Loucy (cell line): ENCODE results near the gene LMTK3.

ENCODE experiments used
- H2AFZ ChIP-seq: fragments of 200-600 bp; sonication (generic); 2 replicates; pipeline ENCODE4 v1.6.0; 2016; ENCODE audit warnings: antibody characterized with exemption, mild to moderate bottlenecking, low read length, moderate library complexity
- H3F3A ChIP-seq: fragments of 200-600 bp; 2 replicates; pipeline ENCODE4 v1.6.0; 2016; ENCODE audit warnings: antibody characterized with exemption, low read depth, mild to moderate bottlenecking
- H3K27me3 ChIP-seq: fragments of 200-600 bp; sonication (generic); 2 replicates; pipeline ENCODE4 v1.6.1; 2014; ENCODE audit warnings: low read length, mild to moderate bottlenecking; ENCODE audit not compliant: insufficient read depth, poor library complexity, severe bottlenecking
- H3K36me3 ChIP-seq: fragments of 200-600 bp; sonication (generic); 2 replicates; pipeline ENCODE4 v1.6.1; 2016; ENCODE audit warnings: low read length; ENCODE audit not compliant: insufficient read depth
- H3K4me1 ChIP-seq: fragments of 200-600 bp; sonication (generic); 2 replicates; pipeline ENCODE4 v1.5.1; 2014; ENCODE audit warnings: low read length, mild to moderate bottlenecking; ENCODE audit not compliant: insufficient read depth, poor library complexity, severe bottlenecking
- H3K4me2 ChIP-seq: fragments of 200-600 bp; sonication (generic); 2 replicates; pipeline ENCODE4 v1.6.0; 2014; ENCODE audit warnings: antibody characterized with exemption, low read length, low read depth, mild to moderate bottlenecking; ENCODE audit not compliant: poor library complexity, severe bottlenecking
- H3K4me3 ChIP-seq: fragments of 200-600 bp; sonication (generic); 2 replicates; pipeline ENCODE4 v1.5.1; 2014; ENCODE audit warnings: low read length, mild to moderate bottlenecking, mixed read lengths; ENCODE audit not compliant: poor library complexity, severe bottlenecking
- H3K79me2 ChIP-seq: fragments of 200-600 bp; sonication (generic); 2 replicates; pipeline ENCODE4 v1.6.1; 2014; ENCODE audit warnings: low read length; ENCODE audit not compliant: insufficient read depth
- H3K9ac ChIP-seq: fragments of 200-600 bp; sonication (generic); 2 replicates; pipeline ENCODE4 v1.6.0; 2014; ENCODE audit warnings: mild to moderate bottlenecking, low read depth, low read length, moderate library complexity; ENCODE audit not compliant: poor library complexity, severe bottlenecking
- H3K9me2 ChIP-seq: fragments of 200-600 bp; sonication (generic); replicated peaks from 2 replicates; pipeline ENCODE4 v1.6.1; 2016; ENCODE audit warnings: low read depth, low read length, mixed read lengths
- H3K9me3 ChIP-seq: fragments of 200-600 bp; sonication (generic); 2 replicates; pipeline ENCODE4 v1.6.1; 2014; ENCODE audit warnings: mild to moderate bottlenecking, antibody characterized with exemption, low read length, low read depth; ENCODE audit not compliant: insufficient read depth
- H4K20me1 ChIP-seq: fragments of 200-600 bp; sonication (generic); 2 replicates; pipeline ENCODE4 v1.6.0; 2014; ENCODE audit warnings: antibody characterized with exemption, low read length, mild to moderate bottlenecking; ENCODE audit not compliant: insufficient read depth, poor library complexity, severe bottlenecking
- EZH2phosphoT487 ChIP-seq: fragments of 200-600 bp; IDR thresholded peaks from 2 replicates; pipeline ENCODE4 v1.6.1; 2018; ENCODE audit warnings: antibody characterized with exemption, mild to moderate bottlenecking, moderate library complexity, borderline replicate concordance
- TF ChIP-seq, protein P1 (sequence below): fragments of 200-600 bp; sonication (generic); conservative IDR thresholded peaks from 2 replicates; pipeline ENCODE4 v1.5.1; 2014; ENCODE audit warnings: mild to moderate bottlenecking, antibody characterized with exemption, low read length

The LMTK3 gene

DNA sequence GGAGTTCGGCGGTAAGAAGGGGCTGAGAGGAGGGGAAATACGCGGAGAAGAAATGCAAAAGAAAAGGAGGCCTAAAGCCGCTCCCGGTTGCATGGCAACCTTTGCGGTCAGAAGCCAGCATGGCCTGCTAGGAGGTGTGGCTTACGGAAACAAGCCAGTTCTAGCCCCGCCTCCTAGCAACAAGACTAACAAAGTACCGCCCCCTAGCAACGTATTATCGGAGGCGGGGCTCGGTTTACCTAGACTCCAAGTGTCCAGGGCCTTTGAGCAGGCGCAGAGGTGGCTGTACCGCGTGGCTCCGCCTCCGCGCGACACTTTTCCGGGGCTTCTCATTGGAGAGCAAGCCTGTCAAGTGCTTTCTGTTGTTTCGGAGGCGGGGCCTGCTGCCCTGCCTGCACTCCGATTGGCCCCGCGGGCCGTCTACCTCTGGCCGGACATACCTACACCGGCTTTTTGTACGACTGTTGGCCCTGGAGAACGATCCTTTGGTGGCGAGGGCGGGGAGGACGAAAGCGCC is 42.8 kb downstream of the LMTK3 start:
- H3K36me3 ChIP-seq = peaks cover 31% of the 10 kb centered on the region; the same call in 1 of the 2 replicates
- no peaks in the 10 kb centered on the region for H3K9me3 ChIP-seq
- H4K20me1 ChIP-seq = peaks cover 33% of the 10 kb centered on the region
- H3F3A ChIP-seq = no peaks in the 10 kb centered on the region
- H3K4me2 ChIP-seq = peak overlapping the region; percentile 70
- TF ChIP-seq, protein P1, sequence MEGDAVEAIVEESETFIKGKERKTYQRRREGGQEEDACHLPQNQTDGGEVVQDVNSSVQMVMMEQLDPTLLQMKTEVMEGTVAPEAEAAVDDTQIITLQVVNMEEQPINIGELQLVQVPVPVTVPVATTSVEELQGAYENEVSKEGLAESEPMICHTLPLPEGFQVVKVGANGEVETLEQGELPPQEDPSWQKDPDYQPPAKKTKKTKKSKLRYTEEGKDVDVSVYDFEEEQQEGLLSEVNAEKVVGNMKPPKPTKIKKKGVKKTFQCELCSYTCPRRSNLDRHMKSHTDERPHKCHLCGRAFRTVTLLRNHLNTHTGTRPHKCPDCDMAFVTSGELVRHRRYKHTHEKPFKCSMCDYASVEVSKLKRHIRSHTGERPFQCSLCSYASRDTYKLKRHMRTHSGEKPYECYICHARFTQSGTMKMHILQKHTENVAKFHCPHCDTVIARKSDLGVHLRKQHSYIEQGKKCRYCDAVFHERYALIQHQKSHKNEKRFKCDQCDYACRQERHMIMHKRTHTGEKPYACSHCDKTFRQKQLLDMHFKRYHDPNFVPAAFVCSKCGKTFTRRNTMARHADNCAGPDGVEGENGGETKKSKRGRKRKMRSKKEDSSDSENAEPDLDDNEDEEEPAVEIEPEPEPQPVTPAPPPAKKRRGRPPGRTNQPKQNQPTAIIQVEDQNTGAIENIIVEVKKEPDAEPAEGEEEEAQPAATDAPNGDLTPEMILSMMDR = no peak
- no peak for TF ChIP-seq EZH2phosphoT487
- no peaks in the 10 kb centered on the region for H3K27me3 ChIP-seq
- H3K9ac ChIP-seq = peak overlapping the region; percentile 96
- peaks cover 18% of the 10 kb centered on the region for H3K4me1 ChIP-seq
- H3K4me3 ChIP-seq = peak overlapping the region; percentile 90
- no peaks in the 10 kb centered on the region for H3K9me2 ChIP-seq
- H3K79me2 ChIP-seq = peaks cover 41% of the 10 kb centered on the region
- 0 out of 2 replicates have a peak overlapping the region, but pooled peaks have one; percentile 52 for H2AFZ ChIP-seq

DNA sequence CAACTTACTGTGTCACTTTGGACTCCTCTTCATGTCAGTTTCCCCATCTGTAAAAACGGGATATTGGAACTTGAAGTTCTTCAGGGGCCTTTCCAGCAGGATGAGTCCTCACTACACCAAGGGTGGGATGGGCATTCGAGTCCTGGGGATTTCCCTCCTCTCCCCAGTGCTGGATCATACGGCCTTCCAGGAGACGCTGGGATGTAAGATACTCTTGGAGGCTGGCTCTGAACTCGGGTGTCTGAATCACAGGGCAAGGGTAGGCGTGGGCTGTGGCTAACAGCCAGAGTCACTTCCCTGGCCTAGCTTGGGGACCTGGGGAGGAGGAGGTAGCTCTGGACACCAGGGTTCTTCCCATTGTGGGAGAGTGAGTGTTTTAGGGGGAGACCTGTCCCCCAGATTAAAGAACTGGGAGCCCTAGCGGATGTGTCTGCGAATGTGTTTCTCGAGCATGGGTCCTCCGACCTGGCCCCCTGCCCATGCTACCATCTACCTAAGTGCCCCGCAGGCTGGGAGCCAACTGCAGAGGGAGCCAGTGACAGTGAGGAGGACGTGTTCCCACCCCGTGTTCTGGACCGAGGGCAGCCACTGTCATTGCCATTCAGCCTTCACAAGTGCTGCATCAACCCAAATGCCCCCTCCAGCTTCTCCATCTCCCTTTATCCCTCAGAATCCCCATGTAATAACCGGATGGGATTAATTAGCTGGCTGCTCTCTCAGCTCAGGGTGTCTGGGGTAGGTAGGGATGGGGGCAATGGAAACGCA is 44.9 kb downstream of the LMTK3 start:
- peaks cover 22% of the 10 kb centered on the region for H3K79me2 ChIP-seq
- H3K4me2 ChIP-seq = no peak overlapping the region
- H3K9me3 ChIP-seq = no peaks in the 10 kb centered on the region
- H3K9ac ChIP-seq = no peak overlapping the region
- H3K9me2 ChIP-seq = no peaks in the 10 kb centered on the region
- TF ChIP-seq, protein P1 = no peak
- TF ChIP-seq EZH2phosphoT487 = no peak
- H4K20me1 ChIP-seq = peaks cover 21% of the 10 kb centered on the region
- no peak overlapping the region for H2AFZ ChIP-seq
- peaks cover 13% of the 10 kb centered on the region; the same call in 1 of the 2 replicates for H3K36me3 ChIP-seq
- no peak overlapping the region for H3K4me3 ChIP-seq
- H3K27me3 ChIP-seq = no peaks in the 10 kb centered on the region
- peaks cover 18% of the 10 kb centered on the region for H3K4me1 ChIP-seq
- no peaks in the 10 kb centered on the region for H3F3A ChIP-seq

DNA sequence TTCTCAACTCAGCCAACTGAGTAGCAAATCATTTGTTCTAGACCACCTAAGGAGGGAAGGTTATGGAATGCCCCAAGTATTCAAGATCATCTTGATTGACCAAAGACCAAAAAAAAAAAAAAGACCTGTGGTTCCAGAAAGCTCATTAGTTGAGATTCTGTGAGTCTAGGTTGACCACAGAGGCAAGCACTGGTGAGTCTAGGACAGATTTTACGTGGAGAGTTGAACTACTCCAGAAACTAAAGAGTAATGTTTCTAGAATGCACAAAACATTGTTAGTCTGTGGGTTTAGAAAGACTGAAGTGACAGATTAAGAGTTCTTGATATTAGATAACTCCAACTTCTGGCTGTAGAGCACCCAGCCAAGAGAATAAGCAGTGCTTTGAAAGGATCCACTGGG is 46.4 kb downstream of the LMTK3 start:
- H3K4me1 ChIP-seq = peaks cover 9% of the 10 kb centered on the region
- H3K9me2 ChIP-seq = no peaks in the 10 kb centered on the region
- no peaks in the 10 kb centered on the region for H3K9me3 ChIP-seq
- no peak for TF ChIP-seq EZH2phosphoT487
- TF ChIP-seq, protein P1 = no peak
- H3K36me3 ChIP-seq = no peaks in the 10 kb centered on the region
- no peak overlapping the region for H3K4me2 ChIP-seq
- H3K4me3 ChIP-seq = no peak overlapping the region
- peaks cover 7% of the 10 kb centered on the region for H3K79me2 ChIP-seq
- H3K9ac ChIP-seq = no peak overlapping the region
- H2AFZ ChIP-seq = no peak overlapping the region
- H3K27me3 ChIP-seq = no peaks in the 10 kb centered on the region
- no peaks in the 10 kb centered on the region for H3F3A ChIP-seq
- H4K20me1 ChIP-seq = peaks cover 6% of the 10 kb centered on the region
